SIG-M5 treated with dmso at 0.1 percent for 504 hours (cell line): Measurements from ENCODE around the gene NSMCE1.

Source experiments
- DNase-seq: peaks from one replicate; lab custom pipeline; 2025; ENCODE audit not compliant: unreplicated experiment; lab: John Stamatoyannopoulos, UW

NSMCE1 gene, protein sequence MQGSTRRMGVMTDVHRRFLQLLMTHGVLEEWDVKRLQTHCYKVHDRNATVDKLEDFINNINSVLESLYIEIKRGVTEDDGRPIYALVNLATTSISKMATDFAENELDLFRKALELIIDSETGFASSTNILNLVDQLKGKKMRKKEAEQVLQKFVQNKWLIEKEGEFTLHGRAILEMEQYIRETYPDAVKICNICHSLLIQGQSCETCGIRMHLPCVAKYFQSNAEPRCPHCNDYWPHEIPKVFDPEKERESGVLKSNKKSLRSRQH

DNA sequence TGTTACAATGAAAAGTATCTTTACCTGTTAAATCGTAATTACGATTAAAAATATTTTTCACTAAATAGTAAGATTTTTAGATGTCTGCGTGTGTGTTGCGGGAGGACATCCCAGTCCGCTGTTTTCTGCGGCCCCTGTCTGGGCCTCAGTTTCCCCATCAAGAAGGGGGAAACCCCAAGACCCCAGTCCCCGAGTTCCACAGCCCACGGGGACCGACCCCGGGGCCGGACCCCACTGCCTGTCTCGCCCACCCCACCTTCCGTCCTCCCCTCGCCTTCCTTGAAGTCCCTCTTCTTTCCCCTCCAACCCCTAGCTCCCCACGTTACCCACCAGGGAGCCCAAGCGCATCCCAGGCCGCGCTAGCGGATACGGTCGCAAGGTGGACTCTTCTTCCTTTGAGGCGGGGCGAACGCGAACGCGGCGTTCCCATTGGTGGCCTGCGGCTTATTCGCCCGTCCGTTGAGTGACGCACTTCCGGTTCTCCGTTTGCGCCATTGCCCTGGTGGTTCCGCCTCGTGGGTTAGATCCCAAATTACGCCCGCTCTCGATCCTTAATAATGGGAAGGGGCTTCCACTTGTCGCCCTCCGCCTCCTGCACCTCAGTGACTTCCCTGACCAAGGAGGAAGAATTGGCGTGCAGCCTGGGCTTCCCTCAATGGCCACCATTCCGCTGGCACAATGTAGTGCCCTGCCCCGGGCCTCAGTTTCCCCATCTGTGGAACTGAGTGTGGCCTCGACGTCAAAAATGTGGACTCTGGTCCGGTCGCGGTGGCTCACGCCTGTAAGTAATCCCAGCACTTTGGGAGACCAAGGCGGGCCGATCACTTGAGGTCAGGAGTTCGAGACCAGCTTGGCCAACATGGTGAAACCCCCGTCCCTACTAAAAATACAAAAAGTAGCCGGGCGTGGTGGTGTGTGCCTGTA is at the start of gene NSMCE1:
TSS of gene NSMCE1 (minus strand) at position 397 of the 924 bp plus-strand sequence. CDS start 11,202 bp downstream, outside the sequence.
- peak; percentile 89 for DNase-seq

- no peak for DNase-seq
Measured at GRCh38 chr16:27317738-27318391, 49.3 kb upstream of the NSMCE1 start.

DNA sequence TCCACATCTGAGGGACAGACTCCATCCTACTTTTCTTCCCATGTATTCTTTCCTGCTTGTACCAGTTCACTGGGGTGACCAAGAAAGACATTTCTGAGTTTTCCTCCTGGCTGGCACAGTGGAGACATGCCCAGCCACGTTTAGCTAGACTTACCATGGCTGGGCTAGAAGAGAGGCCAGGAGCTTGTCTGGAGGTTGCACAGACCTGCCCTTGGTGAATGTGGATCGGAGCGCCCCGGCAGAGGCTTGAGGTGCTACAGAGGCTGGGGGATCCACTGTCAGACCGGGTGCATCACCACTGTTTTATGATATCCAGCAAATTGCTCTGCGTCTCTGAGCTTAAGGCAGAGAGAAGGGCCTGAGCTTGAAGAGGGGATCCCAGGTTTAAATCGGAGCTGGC is 48.7 kb upstream of the NSMCE1 start:
- DNase-seq = no peak

GRCh38 chr16:27316038-27316680 is 47.6 kb upstream of the NSMCE1 start:
- DNase-seq = no peak

DNA sequence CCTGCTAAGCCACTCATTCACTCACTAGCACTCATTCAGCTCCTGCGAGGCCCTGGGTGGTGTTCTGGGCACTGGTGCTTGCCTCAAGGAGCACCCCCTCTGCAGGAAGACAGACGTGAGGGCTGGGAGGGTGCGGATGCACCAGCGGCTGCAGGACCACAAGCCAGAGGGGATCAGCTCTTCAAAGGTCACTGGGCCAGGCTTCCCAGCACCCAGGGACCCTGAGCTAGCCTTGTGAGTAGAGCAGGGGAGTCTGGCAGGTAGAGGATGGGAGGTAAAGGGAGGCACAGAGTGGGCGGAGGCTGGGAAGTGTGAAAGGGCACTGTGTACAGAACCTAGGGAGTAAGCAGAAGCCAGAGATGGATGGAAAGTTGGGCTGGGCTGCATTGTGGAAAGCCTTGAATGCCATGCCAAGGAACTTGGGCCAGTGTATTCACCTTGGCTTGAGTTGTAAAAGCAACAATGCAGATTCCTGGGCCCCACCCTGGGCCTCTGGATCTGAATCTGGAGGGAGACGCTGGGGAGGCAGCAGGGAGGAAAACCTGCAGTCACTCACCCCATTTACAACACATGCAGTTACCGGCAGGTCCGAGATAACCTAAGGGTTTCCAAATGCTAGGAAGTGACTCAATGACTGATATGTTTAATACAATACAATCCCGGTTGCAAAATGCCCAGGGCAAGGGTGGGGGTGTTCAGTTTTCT is 46.9 kb upstream of the NSMCE1 start:
- DNase-seq = peak; percentile 90

DNA sequence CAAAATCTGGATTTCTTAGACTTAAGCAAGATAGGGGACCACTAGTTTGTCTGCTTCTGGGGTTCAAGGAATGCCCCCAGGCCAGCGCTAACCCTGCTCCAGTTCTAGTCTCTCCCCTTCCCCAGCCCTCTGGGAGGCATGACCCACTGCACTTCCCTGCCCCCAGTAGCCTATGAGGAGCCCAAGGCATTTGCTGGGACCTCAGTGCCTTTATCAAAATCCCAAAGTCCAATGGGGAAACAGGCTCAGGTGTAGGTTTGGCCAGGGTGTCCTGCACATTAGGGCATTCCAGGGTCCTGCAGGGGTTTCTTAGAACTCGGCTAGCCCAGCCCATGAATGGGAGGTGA is 46.4 kb upstream of the NSMCE1 start:
- no peak for DNase-seq

DNA sequence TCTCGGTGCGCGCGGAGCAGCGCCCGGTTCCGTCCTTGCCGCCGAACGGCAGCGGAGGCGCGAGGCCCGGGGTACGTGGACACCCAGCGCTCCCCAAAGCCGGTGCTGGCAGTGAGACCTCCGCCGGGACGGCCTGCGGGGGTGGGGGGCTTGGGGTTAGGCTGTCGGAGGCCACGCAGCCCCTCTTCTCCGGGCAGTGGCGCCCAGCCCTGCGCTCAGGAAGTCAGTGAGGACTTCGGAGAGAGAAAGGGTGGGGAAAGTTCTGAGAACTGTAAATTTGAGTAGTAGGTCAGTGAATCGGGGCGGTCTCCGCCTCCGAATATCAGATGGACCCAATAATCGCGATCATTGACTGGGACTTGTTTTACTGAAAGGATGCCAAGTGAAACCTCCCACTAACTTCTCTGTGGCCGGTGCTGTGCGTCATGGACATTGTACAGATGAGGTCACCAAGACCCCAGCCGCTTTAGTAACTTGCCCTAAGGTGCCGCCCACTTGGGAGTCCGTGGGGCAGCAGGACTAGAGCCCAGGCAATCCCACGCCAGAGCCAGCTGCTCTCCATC is 45.7 kb upstream of the NSMCE1 start:
- DNase-seq = peak; percentile 30

- DNase-seq = peak; percentile 29
Measured at GRCh38 chr16:27313422-27314160, 45.0 kb upstream of the NSMCE1 start, which contains the start of gene IL4R. TSS of gene IL4R (plus strand) at chr16:27313974. CDS start at chr16:27340204, 26,230 bp downstream.

GRCh38 chr16:27312580-27313421 is 44.2 kb upstream of the NSMCE1 start:
- no peak for DNase-seq

- no peak for DNase-seq
Measured at GRCh38 chr16:27311897-27312303, 43.3 kb upstream of the NSMCE1 start.

DNA sequence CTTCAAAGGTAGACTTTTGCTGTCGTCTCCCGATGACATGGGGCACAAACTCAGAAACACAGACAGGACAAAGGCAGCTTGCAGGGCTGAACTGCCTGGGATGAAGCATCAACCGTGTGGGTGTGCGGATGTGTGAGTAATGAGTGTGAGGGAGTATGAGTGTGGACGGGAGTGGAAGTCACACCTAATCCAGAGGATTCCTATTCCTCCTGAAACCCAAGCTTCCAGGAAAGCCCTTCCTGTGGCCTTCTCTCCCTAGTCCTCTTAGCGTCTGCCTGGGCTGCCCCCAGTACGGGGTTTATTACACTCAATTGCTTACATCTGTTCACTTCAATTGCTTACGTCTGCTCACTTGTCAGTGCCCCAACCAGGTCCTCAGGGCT is 42.9 kb upstream of the NSMCE1 start:
- DNase-seq = no peak

- DNase-seq = no peak
Measured at GRCh38 chr16:27310576-27311447, 42.2 kb upstream of the NSMCE1 start.

DNA sequence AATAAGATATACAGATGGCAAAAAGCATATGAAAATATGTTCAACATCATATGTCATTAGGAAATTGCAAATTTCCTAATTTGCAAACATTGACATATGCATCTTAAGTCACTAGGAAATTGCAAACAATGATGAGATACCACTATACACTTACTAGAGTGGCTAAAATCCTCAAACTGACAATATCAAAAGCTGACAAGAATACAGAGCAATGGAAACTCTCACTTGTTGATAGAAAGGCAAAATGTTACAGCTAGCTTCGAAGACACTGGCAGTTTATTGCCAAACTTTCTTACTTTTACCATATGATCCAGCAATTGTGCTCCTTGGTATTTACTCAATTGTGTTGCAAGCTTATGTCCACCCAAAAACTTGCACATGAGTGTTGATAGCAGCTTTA is 40.2 kb upstream of the NSMCE1 start:
- DNase-seq = no peak

GRCh38 chr16:27305839-27306442 is 37.4 kb upstream of the NSMCE1 start:
- no peak for DNase-seq

DNA sequence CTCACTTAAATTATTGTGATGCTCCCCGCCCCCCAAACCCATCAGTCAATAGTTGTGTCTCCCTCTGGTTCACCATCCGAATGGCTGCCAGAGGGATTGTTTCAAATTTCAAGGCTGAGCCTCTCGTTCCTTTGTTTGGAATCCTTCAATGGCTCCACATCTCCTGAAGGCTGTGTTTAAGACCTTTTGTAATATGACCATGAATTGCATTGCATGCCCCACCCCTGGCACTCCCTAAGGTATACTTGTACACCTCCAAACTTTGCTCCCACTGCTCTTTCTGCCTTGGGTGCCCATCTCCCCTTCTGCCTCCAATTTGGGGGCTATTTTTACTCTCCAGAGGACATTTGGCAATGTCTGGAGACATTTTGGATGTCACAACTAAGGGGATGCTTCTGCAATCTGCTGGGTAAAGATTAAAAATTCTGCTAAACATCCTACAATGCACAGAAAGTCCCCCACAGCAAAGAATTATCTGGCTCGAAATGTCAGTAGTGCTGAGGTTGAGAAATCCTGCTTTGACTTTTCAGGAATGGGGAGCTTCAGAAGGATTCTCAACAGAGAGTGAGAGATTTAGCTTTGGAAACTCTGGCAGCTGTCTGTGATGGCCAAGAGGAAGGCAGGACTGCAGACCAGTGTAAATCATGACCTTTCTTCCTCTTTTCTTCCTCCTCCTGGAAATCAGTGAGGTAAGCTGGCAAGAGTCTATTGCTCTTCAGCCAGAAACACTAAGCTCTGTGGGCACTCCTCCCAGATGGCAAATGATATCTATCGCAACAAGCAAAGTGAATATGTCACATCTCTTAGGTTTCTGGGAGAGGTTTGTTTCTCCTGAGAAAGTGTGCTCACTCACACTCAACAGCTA is 36.5 kb upstream of the NSMCE1 start:
- DNase-seq = peak; percentile 40

DNA sequence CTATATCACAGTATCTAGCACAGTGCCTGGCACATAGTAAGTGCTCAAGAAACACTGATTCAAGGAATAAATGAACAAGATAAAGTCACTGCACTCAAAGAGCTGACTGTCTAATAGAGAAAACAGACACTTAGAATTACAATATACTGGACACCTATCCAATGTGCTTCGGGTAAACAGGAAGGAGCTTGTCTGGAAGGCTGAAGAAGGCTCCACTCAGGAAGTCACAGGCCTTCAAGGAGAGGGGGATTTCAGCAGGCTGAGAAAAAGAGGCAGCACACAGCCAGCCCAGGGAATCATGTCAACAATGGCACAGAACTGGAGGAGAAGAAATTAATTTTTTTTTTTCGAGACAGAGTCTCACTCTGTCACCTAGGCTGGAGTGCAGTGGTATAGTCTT is 35.5 kb upstream of the NSMCE1 start:
- DNase-seq = no peak
